ENCODE data around the gene PRKAG3. TPM values are rescaled to one million over a fixed set of nuclear protein-coding genes. Genes with fewer than 3 reads are reported as not detected.

The PRKAG3 gene
- total RNA-seq, 1 donor from 2014 or later, result not detected

- no peak for TF ChIP-seq CTCF (IDR thresholded peaks at IDR 0.05)
- H3K27ac Mint-ChIP-seq, result no peak overlapping the region
- H3K27me3 Mint-ChIP-seq, result peaks cover 23% of the 10 kb centered on the region
- no peaks in the 10 kb centered on the region for H3K4me1 Mint-ChIP-seq
- DNase-seq (no peak), ATAC-seq (ENCODE audit: low read depth) (no peak)
- intact Hi-C loops (cut with micrococcal nuclease), result no loop called here
- H3K4me3 Mint-ChIP-seq, result no peak overlapping the region
- no peaks in the 10 kb centered on the region for H3K9me3 Mint-ChIP-seq
- ChIA-PET CTCF (no interaction called here), POLR2A (no interaction called here)
- H3K36me3 Mint-ChIP-seq (ENCODE audit: low read depth), result no peaks in the 10 kb centered on the region
Observed at GRCh38 chr2:218814540-218815243, 16.9 kb downstream of the PRKAG3 start.

GRCh38 chr2:218813771-218814460, 17.7 kb downstream of the PRKAG3 start:
- DNase-seq, result no peak
- Mint-ChIP-seq H3K27me3 (peaks cover 30% of the 10 kb centered on the region), H3K36me3 (ENCODE audit: low read depth) (no peaks in the 10 kb centered on the region), H3K4me1 (no peaks in the 10 kb centered on the region), H3K27ac (no peak overlapping the region), H3K4me3 (no peak overlapping the region), H3K9me3 (no peaks in the 10 kb centered on the region)
- POLR2A ChIA-PET, result no interaction called here
- intact Hi-C loops (cut with micrococcal nuclease), result no loop called here
- CTCF ChIA-PET, result no interaction called here
- no peak for ATAC-seq (ENCODE audit: low read depth)
- TF ChIP-seq CTCF (IDR thresholded peaks at IDR 0.05), result no peak

DNA sequence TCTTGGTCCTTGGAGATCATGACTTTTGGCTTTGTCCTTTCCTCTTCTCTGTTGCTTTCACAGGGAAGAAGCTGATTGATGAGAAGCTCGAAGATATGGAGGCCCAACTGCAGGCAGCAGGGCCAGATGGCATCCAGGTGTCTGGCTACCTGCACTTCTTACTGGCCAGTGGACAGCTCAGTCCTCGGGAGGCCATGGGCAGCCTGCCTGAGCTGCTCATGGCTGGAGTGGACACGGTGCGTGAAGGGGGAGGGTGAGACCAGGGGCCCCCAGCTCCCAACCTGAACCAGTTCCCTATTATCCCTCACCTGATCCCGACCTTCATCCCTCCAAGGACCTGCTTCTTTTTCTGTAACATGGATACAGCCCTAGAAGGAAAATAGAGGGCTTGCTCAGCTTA, 18.7 kb downstream of the PRKAG3 start:
- no peaks in the 10 kb centered on the region for H3K9me3 Mint-ChIP-seq
- CTCF ChIA-PET, result no interaction called here
- ATAC-seq (ENCODE audit: low read depth) (no peak), DNase-seq (no peak)
- intact Hi-C loops (cut with micrococcal nuclease), result no loop called here
- POLR2A ChIA-PET, result interaction anchor here (0.6 kb wide), 1 partner anchor 557 kb away, joined by 3 read pairs; no protein-coding TSS in a partner anchor
- H3K27me3 Mint-ChIP-seq, result peaks cover 30% of the 10 kb centered on the region
- no peaks in the 10 kb centered on the region for H3K36me3 Mint-ChIP-seq (ENCODE audit: low read depth)
- H3K4me1 Mint-ChIP-seq, result no peaks in the 10 kb centered on the region
- no peak overlapping the region for H3K4me3 Mint-ChIP-seq
- TF ChIP-seq CTCF (IDR thresholded peaks at IDR 0.05), result no peak
- H3K27ac Mint-ChIP-seq, result no peak overlapping the region

- CTCF ChIA-PET, result no interaction called here
- H3K27me3 Mint-ChIP-seq, result peaks cover 30% of the 10 kb centered on the region
- H3K36me3 Mint-ChIP-seq (ENCODE audit: low read depth), result no peaks in the 10 kb centered on the region
- POLR2A ChIA-PET, result no interaction called here
- DNase-seq (no peak), ATAC-seq (ENCODE audit: low read depth) (no peak)
- H3K9me3 Mint-ChIP-seq, result no peaks in the 10 kb centered on the region
- TF ChIP-seq CTCF (IDR thresholded peaks at IDR 0.05), result no peak
- no peaks in the 10 kb centered on the region for H3K4me1 Mint-ChIP-seq
- H3K27ac Mint-ChIP-seq, result no peak overlapping the region
- H3K4me3 Mint-ChIP-seq, result no peak overlapping the region
- intact Hi-C loops (cut with micrococcal nuclease), result no loop called here
Observed at GRCh38 chr2:218812096-218812815, 19.3 kb downstream of the PRKAG3 start.

- Mint-ChIP-seq H3K27ac (no peak overlapping the region), H3K4me3 (no peak overlapping the region), H3K27me3 (peaks cover 33% of the 10 kb centered on the region), H3K4me1 (peaks cover 2% of the 10 kb centered on the region), H3K9me3 (no peaks in the 10 kb centered on the region), H3K36me3 (ENCODE audit: low read depth) (no peaks in the 10 kb centered on the region)
- CTCF ChIA-PET, result no interaction called here
- ATAC-seq (ENCODE audit: low read depth), result no peak
- intact Hi-C loops (cut with micrococcal nuclease), result no loop called here
- no peak for TF ChIP-seq CTCF (IDR thresholded peaks at IDR 0.05)
- DNase-seq, result no peak
- POLR2A ChIA-PET, result no interaction called here
Observed at GRCh38 chr2:218811382-218811781, 20.2 kb downstream of the PRKAG3 start.
